K562 (cell line): ENCODE results near the gene FOXD2. TPM values are rescaled to one million over a fixed set of nuclear protein-coding genes. Genes with fewer than 3 reads are reported as not detected.
A peak's percentile ranks its signal among the peaks of the same experiment; 100 is the strongest.

ENCODE experiments used
- ATAC-seq: fragments of 200-7000 bp; cut with Tn5 transposase; 3 replicates; pipeline ENCODE4 v1.9.1; 2020; ENCODE audit warnings: moderate library complexity
- BruUV-seq: library from RNA; stranded (reverse); fragments of 400-500 nt; replicated peaks from 2 replicates; lab custom pipeline; 2021; lab: Mats Ljungman, UMichigan
- CTCF ChIA-PET: fragments of 300-600 bp; formaldehyde crosslinking; extraction: SDS; loops from one replicate; lab custom pipeline; 2021; ENCODE audit warnings: low intra/inter-chr PET ratio; lab: Yijun Ruan, JAX
- POLR2A ChIA-PET: fragments of 300-600, 350-650 bp; sonication (Branson Sonifier 250); formaldehyde crosslinking; extraction: SDS; loops from one replicate; lab custom pipeline; 2021; ENCODE audit warnings: antibody characterized with exemption, inconsistent platforms; lab: Yijun Ruan, JAX
- DNase-seq, 4 experiments: peaks; one replicate each; pipeline versions ENCODE4 v3.0.0 to v3.0.0-alpha.2; 2011 to 2018; ENCODE audit warnings: low spot score in 3 of 4, mixed read lengths in 3 of 4; ENCODE audit errors: extremely low read depth in 1 of 4
- FAIRE-seq: peaks from 2 replicates; lab custom pipeline; 2011; peaks lifted over from hg19 to GRCh38; lab: Jason Lieb, UNC
- H2AFZ ChIP-seq: 2 replicates; pipeline ENCODE4 v1.6.0; 2011; ENCODE audit warnings: low read depth, low read length, control low read depth, inconsistent platforms
- H3K27ac ChIP-seq: fragments of 200-600 bp; 3 replicates; pipeline ENCODE4 v1.8.0; 2011; ENCODE audit warnings: low read depth, mild to moderate bottlenecking, control low read depth, inconsistent platforms, low read length, moderate library complexity, mixed read lengths; ENCODE audit errors: extremely low read depth
- H3K27me3 ChIP-seq, 2 experiments: fragments of 300-600 bp in 1 of 2; 2 replicates in 1 of 2; 3 replicates in 1 of 2; pipeline versions ENCODE4 v1.6.0 to v1.8.0; 2011; ENCODE audit warnings: inconsistent platforms in 2 of 2, low read length in 2 of 2, mild to moderate bottlenecking in 1 of 2, mixed read lengths in 1 of 2, moderate library complexity in 1 of 2; ENCODE audit not compliant: control insufficient read depth in 2 of 2, insufficient read depth in 2 of 2
- H3K36me3 ChIP-seq: fragments of 300-600 bp; 3 replicates; pipeline ENCODE4 v1.8.0; 2011; ENCODE audit warnings: mild to moderate bottlenecking, low read length, inconsistent platforms; ENCODE audit not compliant: control insufficient read depth, insufficient read depth
- H3K4me1 ChIP-seq, 2 experiments: fragments of 200-600 bp in 1 of 2; replicated peaks in 1 of 2; 2 replicates in 1 of 2; 3 replicates in 1 of 2; pipeline versions ENCODE4 v1.5.1 to v1.8.0; 2011; ENCODE audit warnings: inconsistent platforms in 2 of 2, low read length in 2 of 2, mild to moderate bottlenecking in 1 of 2, mixed read lengths in 1 of 2, moderate library complexity in 1 of 2; ENCODE audit not compliant: control insufficient read depth in 2 of 2, insufficient read depth in 2 of 2
- H3K4me2 ChIP-seq: 2 replicates; pipeline ENCODE4 v1.6.1; 2011; ENCODE audit warnings: low read length, control low read depth, inconsistent platforms, mixed read lengths; ENCODE audit not compliant: insufficient read depth
- H3K4me3 ChIP-seq: fragments of 200-600 bp; sonication (generic), shearing (Covaris generic); 2 replicates; pipeline ENCODE4 v1.5.1; 2016; ENCODE audit warnings: control low read depth, inconsistent platforms
- H3K79me2 ChIP-seq: fragments of 200-600 bp; 3 replicates; pipeline ENCODE4 v1.8.0; 2011; ENCODE audit warnings: low read length, inconsistent platforms; ENCODE audit not compliant: control insufficient read depth, insufficient read depth
- H3K9ac ChIP-seq, 2 experiments: 2 replicates each; pipeline versions ENCODE4 v1.6.0 to v1.6.1; 2011; ENCODE audit warnings: low read depth in 2 of 2, low read length in 2 of 2, control low read depth in 1 of 2, inconsistent platforms in 1 of 2, mild to moderate bottlenecking in 1 of 2, mixed read lengths in 1 of 2; ENCODE audit not compliant: insufficient read depth in 1 of 2
- H3K9me1 ChIP-seq: one replicate; pipeline ENCODE4 v1.6.0; 2011; ENCODE audit warnings: inconsistent platforms, mild to moderate bottlenecking, low read length, moderate library complexity; ENCODE audit not compliant: control insufficient read depth, insufficient read depth
- H3K9me3 ChIP-seq: replicated peaks from 2 replicates; pipeline ENCODE4 v1.5.1; 2011; ENCODE audit warnings: low read depth, low read length, inconsistent platforms; ENCODE audit not compliant: control insufficient read depth, insufficient read depth
- H4K20me1 ChIP-seq: replicated peaks from 2 replicates; pipeline ENCODE4 v1.6.1; 2011; ENCODE audit warnings: low read length, inconsistent platforms, mixed read lengths; ENCODE audit not compliant: control insufficient read depth, insufficient read depth
- FOSL1 ChIP-seq: fragments of 200-800 bp; sonication (Bioruptor generic); conservative IDR thresholded peaks from 2 replicates; pipeline ENCODE4 v1.6.1; 2016; ENCODE audit warnings: missing genetic modification characterization, missing compliant biosample characterization
- FOXA3 ChIP-seq, 2 experiments: fragments of 450-650 bp in 1 of 2; sonication (generic) in 1 of 2; formaldehyde crosslinking; IDR thresholded peaks in 1 of 2; conservative IDR thresholded peaks in 1 of 2; 2 replicates each; pipeline versions ENCODE4 v1.4.0 to v1.8.0; 2020 to 2022; ENCODE audit warnings: mild to moderate bottlenecking in 2 of 2, missing genetic modification reagents in 1 of 2
- MAZ ChIP-seq, 2 experiments: fragments of 450-650 bp in 1 of 2; sonication (generic) in 1 of 2; formaldehyde crosslinking; IDR thresholded peaks in 1 of 2; conservative IDR thresholded peaks in 1 of 2; 2 replicates each; pipeline versions ENCODE4 v1.4.0 to v1.5.0; 2020; ENCODE audit warnings: mild to moderate bottlenecking in 1 of 2, missing genetic modification reagents in 1 of 2
- MYC ChIP-seq, 2 experiments: fragments of 250-450 bp in 1 of 2; sonication (Bioruptor Pico) in 1 of 2; IDR thresholded peaks; 2 replicates each; pipeline versions ENCODE4 v1.5.1 to v1.6.1; 2012 to 2021; ENCODE audit warnings: low read depth in 2 of 2, borderline replicate concordance in 1 of 2, improper control_type of control experiment in 1 of 2, low read length in 1 of 2, mild to moderate bottlenecking in 1 of 2, moderate library complexity in 1 of 2
- RAD21 ChIP-seq, 2 experiments: fragments of 250-450 bp in 1 of 2; fragments of 450-650 bp in 1 of 2; sonication (Bioruptor Pico) in 1 of 2; formaldehyde crosslinking in 1 of 2; IDR thresholded peaks in 1 of 2; conservative IDR thresholded peaks in 1 of 2; 2 replicates each; pipeline versions ENCODE4 v1.4.0 to v1.8.0; 2020 to 2022; ENCODE audit warnings: mild to moderate bottlenecking in 2 of 2, moderate library complexity in 1 of 2
- SMARCA5 ChIP-seq: fragments of 450-650 bp; IDR thresholded peaks from 2 replicates; pipeline ENCODE4 v1.6.1; 2016
- SUPT5H ChIP-seq: fragments of 450-650 bp; IDR thresholded peaks from 2 replicates; pipeline ENCODE4 v1.6.1; 2016
- TBP ChIP-seq: optimal IDR thresholded peaks from 2 replicates; pipeline ENCODE3; 2011; ENCODE audit warnings: low read depth, low read length, improper control_type of control experiment
- TEAD1 ChIP-seq, 2 experiments: fragments of 450-650 bp in 1 of 2; sonication (generic) in 1 of 2; formaldehyde crosslinking; IDR thresholded peaks; 2 replicates each; pipeline versions ENCODE4 v1.4.0 to v1.8.0; 2020 to 2022; ENCODE audit warnings: mild to moderate bottlenecking in 2 of 2, missing genetic modification reagents in 1 of 2
- ZNF644 ChIP-seq: fragments of 200-800 bp; sonication (Bioruptor generic); IDR thresholded peaks from 2 replicates; pipeline ENCODE4 v1.6.1; 2016; ENCODE audit warnings: low read depth, missing genetic modification characterization, missing compliant biosample characterization
- WGBS: fragments of 100-300 bp; shearing (Covaris generic); methylation state at CpG from one replicate; pipeline ENCODE4 v1.1.6; 2016; ENCODE audit warnings: low coverage, mixed read lengths; ENCODE audit not compliant: insufficient coverage; ENCODE audit errors: missing lambda C conversion rate; 5-methylcytosine and 5-hydroxymethylcytosine counted together
- in situ Hi-C: fragments of 300-500 bp; cut with MboI; formaldehyde crosslinking; loops from 4 replicates; pipeline ENCODE4 v1.15.0; 2018; ENCODE audit warnings: inconsistent platforms, mixed read lengths
- intact Hi-C: fragments of 100-400 bp; cut with micrococcal nuclease; formaldehyde crosslinking; loops from 2 replicates; pipeline ENCODE4 v1.14.2; 2022
- polyA plus RNA-seq, 8 experiments: library from polyadenylated mRNA; depleted of rRNA in 4 of 8; stranded (reverse) in 5 of 8; unstranded in 3 of 8; fragments of >200 nt; fragmentation: Nextera tagmentation in 2 of 8; fragmentation: Illumina TruSeq in 1 of 8; extraction: Ambion mirVana in 2 of 8; extraction: Trizol in 1 of 8; gene quantifications; 2 replicates each; pipeline versions ENCODE4 v1.2.1 to v1.2.3, GENCODE V29; 2011 to 2014; ENCODE audit warnings: inconsistent platforms in 1 of 8, missing spikeins in 1 of 8
- total RNA-seq, 7 experiments: library from RNA; depleted of rRNA in 6 of 7; stranded (reverse); fragments of >200 nt in 6 of 7; fragmentation: Illumina TruSeq in 2 of 7; extraction: Trizol in 2 of 7; gene quantifications; 2 replicates each; pipeline versions ENCODE4 v1.2.1 to v1.2.3, GENCODE V29; 2011 to 2021; ENCODE audit warnings: low replicate concordance in 1 of 7
- TF ChIP-seq, protein P1 (sequence below): fragments of 250-450 bp; sonication (Bioruptor Pico); IDR thresholded peaks from 2 replicates; pipeline ENCODE4 v1.4.0; 2020; ENCODE audit warnings: mild to moderate bottlenecking
- TF ChIP-seq, protein P2 (sequence below): sonication (generic); formaldehyde crosslinking; IDR thresholded peaks from 2 replicates; pipeline ENCODE4 v1.8.0; 2022; ENCODE audit warnings: mild to moderate bottlenecking, missing genetic modification reagents
- TF ChIP-seq, protein P3 (sequence below): sonication (generic); IDR thresholded peaks from 2 replicates; pipeline ENCODE4 v1.6.1; 2016

FOXD2 gene
- total and polyA plus RNA-seq, 9 of the 15 experiments (the other 6 are each of a cell fraction or from before 2014, with no cell fraction given) = 0.06 to 1.2 (median 0.22) TPM

DNA sequence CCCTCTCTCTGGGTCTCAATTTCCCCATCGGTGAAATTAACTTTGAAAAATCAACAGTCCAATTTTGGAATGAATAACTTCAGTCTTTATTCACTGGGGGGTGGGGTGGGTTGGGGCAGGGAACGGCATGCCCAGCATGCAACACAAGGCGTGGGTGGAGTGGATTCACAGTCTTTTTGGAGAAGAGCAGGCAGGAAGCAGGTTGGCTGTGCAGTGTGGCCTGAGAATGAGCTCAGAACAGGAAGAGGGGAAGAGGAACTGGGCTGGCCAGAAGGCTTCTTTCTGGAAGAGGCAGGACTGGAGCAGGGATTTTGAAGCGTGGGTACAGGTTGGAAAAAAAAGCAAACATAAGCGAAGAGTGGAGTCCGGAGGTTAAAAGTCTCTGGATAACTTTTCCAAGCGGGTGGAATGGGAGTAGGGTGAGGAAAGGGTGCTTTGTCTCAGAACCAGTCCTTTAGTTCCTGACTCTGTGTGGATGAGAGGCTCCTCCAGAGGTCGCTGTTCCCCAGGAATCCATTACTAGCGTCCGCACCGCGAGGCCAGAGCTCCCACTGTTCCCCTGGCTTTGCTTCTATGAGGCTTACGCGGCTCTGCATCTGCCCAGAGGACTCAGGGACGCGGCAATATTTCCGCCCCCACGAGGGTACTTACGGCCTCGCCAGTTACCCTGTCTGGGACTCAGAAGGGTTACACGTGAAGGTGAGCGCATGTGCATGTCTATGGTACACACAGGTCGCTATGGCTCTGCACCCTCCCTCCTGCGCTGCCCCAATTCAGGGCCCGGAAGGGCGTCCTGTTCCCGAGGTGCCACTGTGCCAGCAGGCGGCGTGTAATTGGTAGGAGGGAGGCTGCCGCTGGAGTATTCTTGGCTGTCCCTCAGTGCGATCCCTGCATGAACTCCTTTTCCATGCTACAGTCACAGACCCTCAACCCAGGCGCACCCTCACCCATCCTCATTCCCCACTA, 5.5 kb upstream of the FOXD2 start:
- in situ Hi-C loops = loop anchor here (5.0 kb wide), 1 partner anchor 280 kb away; no protein-coding TSS in a partner anchor
- peak overlapping the region; percentile 61 for H2AFZ ChIP-seq
- H3K4me1 ChIP-seq = peaks cover 14 to 35% of the 10 kb centered on the region in 2 experiments
- ATAC-seq = peak; percentile 82
- DNase-seq = peak; percentile 71 to 86 (median 78)
- H3K27ac ChIP-seq = no peak overlapping the region
- intact Hi-C loops = loop anchor here (5.0 to 10.0 kb wide), 2 partner anchors 85 to 192 kb away; no protein-coding TSS in a partner anchor
- H3K79me2 ChIP-seq = 0 out of 3 replicates have a peak, but pooled peaks cover 7% of the 10 kb centered on the region
- H4K20me1 ChIP-seq = peaks cover 20% of the 10 kb centered on the region
- H3K4me3 ChIP-seq = no peak overlapping the region
- 43% methylated on average over 32 of the region's 32 CpGs for WGBS
- BruUV-seq = no TSS peak
- H3K4me2 ChIP-seq = no peak overlapping the region; the same call in 1 of the 2 replicates
- FAIRE-seq = peak; percentile 90
- peak overlapping the region; percentile 14 to 83; a peak in 3 of 4 replicates for H3K9ac ChIP-seq
- no peaks in the 10 kb centered on the region for H3K27me3 ChIP-seq
- no peaks in the 10 kb centered on the region for H3K9me3 ChIP-seq
- POLR2A ChIA-PET = interaction anchor here (0.5 to 1.6 kb wide), 9 partner anchors 8 to 294 kb away, joined by 3 to 8 read pairs (median 3); partner anchors contain the start of gene CMPK1
- peaks cover 4% of the 10 kb centered on the region; the same call in 2 of the 3 replicates for H3K36me3 ChIP-seq
- CTCF ChIA-PET = interaction anchor here (0.5 to 1.5 kb wide), 6 partner anchors 44 to 294 kb away, joined by 3 to 5 read pairs (median 3); no protein-coding TSS in a partner anchor
- H3K9me1 ChIP-seq = no peaks in the 10 kb centered on the region
- TF ChIP-seq SUPT5H (no peak), MAZ (CRISPR knock-in tag; conservative IDR thresholded peaks at IDR 0.05 in 1 of 2, IDR thresholded peaks at IDR 0.05 in 1 of 2) (peak in 1 of 2 experiments; percentile 61; a peak in 2 of 4 replicates), TBP (no peak), TEAD1 (CRISPR knock-in tag; IDR thresholded peaks at IDR 0.05) (peak in 1 of 2 experiments; percentile 39; a peak in 1 of 4 replicates), SMARCA5 (no peak), FOXA3 (CRISPR knock-in tag; conservative IDR thresholded peaks at IDR 0.05 in 1 of 2, IDR thresholded peaks at IDR 0.05 in 1 of 2) (no peak), ZNF644 (tag) (no peak), FOSL1 (tag) (no peak), RAD21 (CRISPR knock-in tag; conservative IDR thresholded peaks at IDR 0.05 in 1 of 2, IDR thresholded peaks at IDR 0.05 in 1 of 2) (peak in 1 of 2 experiments; percentile 81; a peak in 2 of 4 replicates), MYC (IDR thresholded peaks at IDR 0.05; ENCODE audit: low read depth, low read length) (peak; percentile 58; the same call in 1 of the 2 replicates), MYC (CRISPR knock-in tag; IDR thresholded peaks at IDR 0.05; ENCODE audit: borderline replicate concordance, low read depth) (no peak)
- TF ChIP-seq, protein P1, sequence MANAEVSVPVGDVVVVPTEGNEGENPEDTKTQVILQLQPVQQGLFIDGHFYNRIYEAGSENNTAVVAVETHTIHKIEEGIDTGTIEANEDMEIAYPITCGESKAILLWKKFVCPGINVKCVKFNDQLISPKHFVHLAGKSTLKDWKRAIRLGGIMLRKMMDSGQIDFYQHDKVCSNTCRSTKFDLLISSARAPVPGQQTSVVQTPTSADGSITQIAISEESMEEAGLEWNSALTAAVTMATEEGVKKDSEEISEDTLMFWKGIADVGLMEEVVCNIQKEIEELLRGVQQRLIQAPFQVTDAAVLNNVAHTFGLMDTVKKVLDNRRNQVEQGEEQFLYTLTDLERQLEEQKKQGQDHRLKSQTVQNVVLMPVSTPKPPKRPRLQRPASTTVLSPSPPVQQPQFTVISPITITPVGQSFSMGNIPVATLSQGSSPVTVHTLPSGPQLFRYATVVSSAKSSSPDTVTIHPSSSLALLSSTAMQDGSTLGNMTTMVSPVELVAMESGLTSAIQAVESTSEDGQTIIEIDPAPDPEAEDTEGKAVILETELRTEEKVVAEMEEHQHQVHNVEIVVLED (CRISPR knock-in tag) = no peak
- TF ChIP-seq, protein P2, sequence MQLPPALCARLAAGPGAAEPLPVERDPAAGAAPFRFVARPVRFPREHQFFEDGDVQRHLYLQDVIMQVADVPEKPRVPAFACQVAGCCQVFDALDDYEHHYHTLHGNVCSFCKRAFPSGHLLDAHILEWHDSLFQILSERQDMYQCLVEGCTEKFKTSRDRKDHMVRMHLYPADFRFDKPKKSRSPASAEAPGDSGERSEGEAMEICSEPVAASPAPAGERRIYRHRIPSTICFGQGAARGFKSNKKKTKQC (CRISPR knock-in tag) = peak; percentile 62; the same call in 1 of the 2 replicates
- TF ChIP-seq, protein P3, sequence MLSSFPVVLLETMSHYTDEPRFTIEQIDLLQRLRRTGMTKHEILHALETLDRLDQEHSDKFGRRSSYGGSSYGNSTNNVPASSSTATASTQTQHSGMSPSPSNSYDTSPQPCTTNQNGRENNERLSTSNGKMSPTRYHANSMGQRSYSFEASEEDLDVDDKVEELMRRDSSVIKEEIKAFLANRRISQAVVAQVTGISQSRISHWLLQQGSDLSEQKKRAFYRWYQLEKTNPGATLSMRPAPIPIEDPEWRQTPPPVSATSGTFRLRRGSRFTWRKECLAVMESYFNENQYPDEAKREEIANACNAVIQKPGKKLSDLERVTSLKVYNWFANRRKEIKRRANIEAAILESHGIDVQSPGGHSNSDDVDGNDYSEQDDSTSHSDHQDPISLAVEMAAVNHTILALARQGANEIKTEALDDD = 0 out of 2 replicates have a peak, but pooled peaks have one; percentile 27
